Measurements from ENCODE around the gene TNIP1. TPM values are rescaled to one million over a fixed set of nuclear protein-coding genes. Genes with fewer than 3 reads are reported as not detected.

The TNIP1 gene
- total RNA-seq, 1 donor = 85.8 TPM

- H3K9me3 ChIP-seq (ENCODE audit: low read depth, low read length) = no peaks in the 10 kb centered on the region
- H2AFZ ChIP-seq (ENCODE audit: low read length) = no peak overlapping the region
- H3K4me2 ChIP-seq (ENCODE audit: insufficient read depth, low read length) = no peak overlapping the region
- peaks cover 26% of the 10 kb centered on the region for H3K36me3 ChIP-seq (ENCODE audit: insufficient read depth, low read length)
- no peak for TF ChIP-seq CTCF (IDR thresholded peaks at IDR 0.05; ENCODE audit: extremely low read depth, low read depth, low read length)
- no peak for DNase-seq (ENCODE audit: insufficient read length, low spot score, missing footprints)
- peaks cover 79% of the 10 kb centered on the region for H4K20me1 ChIP-seq (ENCODE audit: insufficient read depth, low read length)
- no peak overlapping the region for H3K27ac ChIP-seq (ENCODE audit: low read depth, low read length)
- H3K4me3 ChIP-seq (ENCODE audit: insufficient read depth, low read length) = no peak overlapping the region
- H3K79me2 ChIP-seq (ENCODE audit: insufficient read depth, low read length) = peaks cover 70% of the 10 kb centered on the region
- peaks cover 35% of the 10 kb centered on the region for H3K4me1 ChIP-seq (ENCODE audit: insufficient read depth, low read length)
- H3K27me3 ChIP-seq (ENCODE audit: insufficient read depth, low read length) = no peaks in the 10 kb centered on the region
Observed at GRCh38 chr5:151064916-151065499, 15.8 kb downstream of the TNIP1 start.

GRCh38 chr5:151063142-151063989, 17.5 kb downstream of the TNIP1 start:
- H3K27me3 ChIP-seq (ENCODE audit: insufficient read depth, low read length) = no peaks in the 10 kb centered on the region
- H2AFZ ChIP-seq (ENCODE audit: low read length) = no peak overlapping the region
- peaks cover 29% of the 10 kb centered on the region for H3K4me1 ChIP-seq (ENCODE audit: insufficient read depth, low read length)
- H3K36me3 ChIP-seq (ENCODE audit: insufficient read depth, low read length) = peaks cover 35% of the 10 kb centered on the region
- no peak for TF ChIP-seq CTCF (IDR thresholded peaks at IDR 0.05; ENCODE audit: extremely low read depth, low read depth, low read length)
- peaks cover 54% of the 10 kb centered on the region for H3K79me2 ChIP-seq (ENCODE audit: insufficient read depth, low read length)
- peaks cover 78% of the 10 kb centered on the region for H4K20me1 ChIP-seq (ENCODE audit: insufficient read depth, low read length)
- H3K4me2 ChIP-seq (ENCODE audit: insufficient read depth, low read length) = peak overlapping the region; percentile 73
- peak; percentile 99 for DNase-seq (ENCODE audit: insufficient read length, low spot score, missing footprints)
- H3K4me3 ChIP-seq (ENCODE audit: insufficient read depth, low read length) = peak overlapping the region; percentile 0
- H3K27ac ChIP-seq (ENCODE audit: low read depth, low read length) = peak overlapping the region; percentile 73
- no peaks in the 10 kb centered on the region for H3K9me3 ChIP-seq (ENCODE audit: low read depth, low read length)

- Histone ChIP-seq H3K79me2 (ENCODE audit: insufficient read depth, low read length) (peaks cover 47% of the 10 kb centered on the region), H3K36me3 (ENCODE audit: insufficient read depth, low read length) (peaks cover 39% of the 10 kb centered on the region), H2AFZ (ENCODE audit: low read length) (no peak overlapping the region), H4K20me1 (ENCODE audit: insufficient read depth, low read length) (peaks cover 71% of the 10 kb centered on the region), H3K27me3 (ENCODE audit: insufficient read depth, low read length) (no peaks in the 10 kb centered on the region), H3K4me1 (ENCODE audit: insufficient read depth, low read length) (peaks cover 29% of the 10 kb centered on the region), H3K9me3 (ENCODE audit: low read depth, low read length) (no peaks in the 10 kb centered on the region), H3K4me3 (ENCODE audit: insufficient read depth, low read length) (no peak overlapping the region), H3K4me2 (ENCODE audit: insufficient read depth, low read length) (peak overlapping the region; percentile 73), H3K27ac (ENCODE audit: low read depth, low read length) (peak overlapping the region; percentile 73)
- no peak for TF ChIP-seq CTCF (IDR thresholded peaks at IDR 0.05; ENCODE audit: extremely low read depth, low read depth, low read length)
- no peak for DNase-seq (ENCODE audit: insufficient read length, low spot score, missing footprints)
Observed at GRCh38 chr5:151062405-151063141, 18.3 kb downstream of the TNIP1 start.
